HepG2 (cell line): ENCODE data around the gene GSTK1. TPM values are rescaled to one million over a fixed set of nuclear protein-coding genes. Genes with fewer than 3 reads are reported as not detected.

Experiments used
- CC2D1A ChIP-seq: sonication (generic); formaldehyde crosslinking; IDR thresholded peaks from 2 replicates; pipeline ENCODE4 v1.8.1; 2023; ENCODE audit warnings: mild to moderate bottlenecking, missing genetic modification reagents
- CENPX ChIP-seq: sonication (generic); formaldehyde crosslinking; IDR thresholded peaks from 2 replicates; pipeline ENCODE4 v1.9.0; 2021; ENCODE audit warnings: mild to moderate bottlenecking, missing genetic modification reagents, moderate library complexity
- EP300 ChIP-seq, 3 experiments: sonication (generic) in 1 of 3; formaldehyde crosslinking in 1 of 3; IDR thresholded peaks; 2 replicates each; pipeline versions ENCODE4 v1.5.1 to v1.6.1; 2011 to 2020; ENCODE audit warnings: low read depth in 2 of 3, low read length in 2 of 3, borderline replicate concordance in 1 of 3, improper control_type of control experiment in 1 of 3, mild to moderate bottlenecking in 1 of 3, missing genetic modification reagents in 1 of 3, moderate library complexity in 1 of 3
- ERF ChIP-seq: IDR thresholded peaks from 2 replicates; pipeline ENCODE4 v1.6.1; 2018; ENCODE audit warnings: missing biosample characterization, missing genetic modification reagents
- GATAD1 ChIP-seq: IDR thresholded peaks from 2 replicates; pipeline ENCODE4 v1.6.1; 2016; ENCODE audit warnings: missing genetic modification reagents, missing compliant biosample characterization
- HHEX ChIP-seq: IDR thresholded peaks from 2 replicates; pipeline ENCODE4 v1.6.1; 2016; ENCODE audit warnings: control low read depth
- IRX3 ChIP-seq: sonication (generic); formaldehyde crosslinking; IDR thresholded peaks from 2 replicates; pipeline ENCODE4 v1.8.1; 2023; ENCODE audit warnings: mild to moderate bottlenecking, low read depth, missing genetic modification reagents, borderline replicate concordance
- JUND ChIP-seq: sonication (generic); formaldehyde crosslinking; IDR thresholded peaks from 2 replicates; pipeline ENCODE4 v1.8.0; 2022; ENCODE audit warnings: mild to moderate bottlenecking, missing genetic modification reagents
- MTA3 ChIP-seq: sonication (generic); formaldehyde crosslinking; IDR thresholded peaks from 2 replicates; pipeline ENCODE4 v1.4.0; 2020; ENCODE audit warnings: missing genetic modification reagents
- NBN ChIP-seq: fragments of 450-650 bp; conservative IDR thresholded peaks from 2 replicates; pipeline ENCODE4 v1.6.1; 2017
- NCOA1 ChIP-seq: sonication (generic); formaldehyde crosslinking; IDR thresholded peaks from 2 replicates; pipeline ENCODE4 v1.9.0; 2021; ENCODE audit warnings: missing genetic modification reagents
- NRL ChIP-seq: sonication (generic); formaldehyde crosslinking; IDR thresholded peaks from 2 replicates; pipeline ENCODE4 v1.5.0; 2020; ENCODE audit warnings: missing genetic modification reagents, mild to moderate bottlenecking, moderate library complexity, borderline replicate concordance
- PHF21A ChIP-seq: sonication (generic); formaldehyde crosslinking; IDR thresholded peaks from 2 replicates; pipeline ENCODE4 v1.5.0; 2020; ENCODE audit warnings: mild to moderate bottlenecking, missing genetic modification reagents
- SCMH1 ChIP-seq: sonication (generic); formaldehyde crosslinking; IDR thresholded peaks from 2 replicates; pipeline ENCODE4 v1.9.0; 2021; ENCODE audit warnings: missing genetic modification reagents, mild to moderate bottlenecking, borderline replicate concordance
- SIX1 ChIP-seq: sonication (generic); formaldehyde crosslinking; IDR thresholded peaks from 2 replicates; pipeline ENCODE4 v1.4.0; 2020; ENCODE audit warnings: missing genetic modification reagents, borderline replicate concordance
- SRY ChIP-seq: sonication (generic); formaldehyde crosslinking; IDR thresholded peaks from 2 replicates; pipeline ENCODE4 v1.8.0; 2022; ENCODE audit warnings: mild to moderate bottlenecking, missing genetic modification reagents
- TRIM24 ChIP-seq: sonication (generic); formaldehyde crosslinking; IDR thresholded peaks from 2 replicates; pipeline ENCODE4 v1.8.0; 2022; ENCODE audit warnings: mild to moderate bottlenecking, missing genetic modification reagents
- WIZ ChIP-seq: sonication (generic); formaldehyde crosslinking; IDR thresholded peaks from 2 replicates; pipeline ENCODE4 v1.5.1; 2020; ENCODE audit warnings: mild to moderate bottlenecking, missing genetic modification reagents
- ZBTB3 ChIP-seq: sonication (generic); formaldehyde crosslinking; IDR thresholded peaks from 2 replicates; pipeline ENCODE4 v1.4.0; 2020; ENCODE audit warnings: low read depth, mild to moderate bottlenecking, moderate library complexity, missing genetic modification reagents, borderline replicate concordance
- ZEB1 ChIP-seq: IDR thresholded peaks from 2 replicates; pipeline ENCODE4 v1.6.1; 2012; ENCODE audit warnings: mild to moderate bottlenecking, low read depth, inconsistent platforms; ENCODE audit not compliant: insufficient replicate concordance
- ZFP36L2 ChIP-seq: sonication (generic); formaldehyde crosslinking; IDR thresholded peaks from 2 replicates; pipeline ENCODE4 v1.4.0; 2020; ENCODE audit warnings: missing genetic modification reagents
- ZNF30 ChIP-seq: sonication (generic); formaldehyde crosslinking; IDR thresholded peaks from 2 replicates; pipeline ENCODE4 v1.5.0; 2020; ENCODE audit warnings: mild to moderate bottlenecking, missing genetic modification reagents
- ZNF563 ChIP-seq: sonication (generic); formaldehyde crosslinking; IDR thresholded peaks from 2 replicates; pipeline ENCODE4 v1.8.0; 2022; ENCODE audit warnings: mild to moderate bottlenecking, moderate library complexity, missing genetic modification reagents
- ZNF687 ChIP-seq: sonication (generic); formaldehyde crosslinking; IDR thresholded peaks from 2 replicates; pipeline ENCODE4 v1.5.1; 2020; ENCODE audit warnings: mild to moderate bottlenecking, missing genetic modification reagents, moderate library complexity
- ZUFSP ChIP-seq: sonication (generic); formaldehyde crosslinking; IDR thresholded peaks from 2 replicates; pipeline ENCODE4 v1.9.0; 2021; ENCODE audit warnings: missing genetic modification reagents, mild to moderate bottlenecking, borderline replicate concordance
- polyA plus RNA-seq, 8 experiments: library from polyadenylated mRNA; depleted of rRNA in 3 of 8; stranded (reverse) in 7 of 8; unstranded in 1 of 8; fragments of >200 nt; fragmentation: Illumina TruSeq in 4 of 8; extraction: Trizol in 4 of 8; gene quantifications; 2 replicates each; pipeline versions ENCODE4 v1.2.1 to v1.2.3, GENCODE V29; 2011 to 2016; ENCODE audit warnings: low read depth in 4 of 8, missing spikeins in 1 of 8, mixed read lengths in 1 of 8; ENCODE audit not compliant: insufficient read depth in 1 of 8
- total RNA-seq, 5 experiments: library from RNA; depleted of rRNA; stranded (reverse); fragments of >200 nt; fragmentation: Illumina TruSeq; extraction: Trizol; gene quantifications; 2 replicates each; pipeline ENCODE4 v1.2.3, GENCODE V29; 2016; ENCODE audit warnings: low read depth in 1 of 5

GSTK1 gene
- total and polyA plus RNA-seq, 2 of the 13 experiments (the other 11 are each of a cell fraction or from before 2014, with no cell fraction given) = 64.6 to 92.1 TPM

DNA sequence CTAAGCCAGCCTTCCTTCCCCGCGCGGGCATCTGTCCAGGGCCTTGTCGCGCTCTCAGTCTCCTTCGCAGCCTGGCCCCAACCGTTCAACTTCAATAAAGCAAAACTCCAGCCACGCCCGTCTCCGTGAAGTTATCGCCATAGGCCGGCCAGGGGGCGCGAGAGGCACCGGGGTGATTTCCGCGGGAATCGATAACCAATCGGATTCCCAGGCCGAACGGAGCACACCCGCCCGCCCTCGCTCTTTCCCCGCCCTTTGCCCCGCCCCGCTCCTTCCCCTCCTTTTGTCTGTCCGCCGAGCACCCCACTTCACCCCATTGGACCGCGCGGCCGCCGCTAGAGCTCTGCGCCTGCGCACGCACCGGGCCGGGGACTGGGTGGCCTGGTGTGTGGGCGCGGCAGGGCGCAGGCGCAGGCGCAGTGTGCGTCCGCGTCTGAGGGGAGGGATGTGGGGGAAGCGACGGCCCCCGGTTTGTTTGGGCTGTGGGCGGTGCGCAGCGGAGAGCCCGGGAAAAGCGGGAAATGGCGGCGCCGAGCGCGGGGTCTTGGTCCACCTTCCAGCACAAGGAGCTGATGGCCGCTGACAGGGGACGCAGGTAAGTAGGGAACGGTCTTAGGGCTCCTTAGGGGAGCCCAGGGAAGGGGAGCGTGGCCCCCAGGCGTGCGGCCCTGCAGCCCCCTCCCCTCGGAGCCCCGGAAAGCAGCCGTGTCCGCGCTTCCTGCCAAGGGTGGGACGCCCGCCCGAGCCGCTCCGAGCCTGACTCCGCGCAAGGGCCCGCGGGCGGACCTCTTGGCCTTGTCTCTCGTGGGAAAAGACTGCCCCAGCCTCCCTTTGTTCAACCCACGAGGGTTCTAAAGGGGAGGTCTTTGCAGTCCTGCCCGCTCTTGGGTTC lies 24.9 kb downstream of the GSTK1 start, which contains the start of gene CASP2 (continued):
- no peak for TF ChIP-seq ZUFSP (CRISPR knock-in tag)
- TF ChIP-seq ERF (CRISPR knock-in tag) = peak; percentile 36; the same call in 1 of the 2 replicates
- no peak for TF ChIP-seq ZEB1
- peak; percentile 77 for TF ChIP-seq GATAD1 (CRISPR knock-in tag)
- TF ChIP-seq ZNF687 = peak; percentile 91
- TF ChIP-seq CENPX = no peak
- no peak for TF ChIP-seq NCOA1 (CRISPR knock-in tag)
- TF ChIP-seq NRL (CRISPR knock-in tag) = no peak; the same call in 1 of the 2 replicates
- no peak for TF ChIP-seq TRIM24 (CRISPR knock-in tag)
- TF ChIP-seq IRX3 (CRISPR knock-in tag) = 0 out of 2 replicates have a peak, but pooled peaks have one; percentile 11
- no peak for TF ChIP-seq MTA3 (CRISPR knock-in tag)
- no peak for TF ChIP-seq ZBTB3 (CRISPR knock-in tag)
- TF ChIP-seq SCMH1 = no peak
- TF ChIP-seq SIX1 (CRISPR knock-in tag) = 0 out of 2 replicates have a peak, but pooled peaks have one; percentile 20
- TF ChIP-seq EP300 (IDR thresholded peaks at IDR 0.05; ENCODE audit: low read depth in 2 of 2, low read length in 2 of 2) = no peak
- TF ChIP-seq EP300 (CRISPR knock-in tag; IDR thresholded peaks at IDR 0.05; ENCODE audit: borderline replicate concordance) = no peak
- TF ChIP-seq ZNF30 = no peak
- TF ChIP-seq ZFP36L2 (CRISPR knock-in tag) = no peak
- TF ChIP-seq WIZ (CRISPR knock-in tag) = no peak
- TF ChIP-seq NBN = no peak
- TF ChIP-seq SRY = no peak
- no peak for TF ChIP-seq CC2D1A
- TF ChIP-seq JUND = no peak
- peak; percentile 68; the same call in 1 of the 2 replicates for TF ChIP-seq PHF21A (CRISPR knock-in tag)
- TF ChIP-seq ZNF563 (CRISPR knock-in tag) = 0 out of 2 replicates have a peak, but pooled peaks have one; percentile 55
- TF ChIP-seq HHEX (CRISPR knock-in tag) = no peak
